DMS 273 treated with DMSO at 0.1 percent for 48 hours (cell line): ENCODE data around the gene NBPF11.
"Not testable (repeated sequence)": the region's sequence is repeated elsewhere in the genome, so short reads cannot be mapped to it uniquely, and the experiment has no call there.

Experiments
- DNase-seq: peaks from one replicate; lab custom pipeline; 2025; lab: John Stamatoyannopoulos, UW

Gene NBPF11

GRCh38 chr1:148149050-148149815 lies 2.8 kb downstream of the NBPF11 start:
- DNase-seq, result not testable (repeated sequence)

GRCh38 chr1:148147052-148147838 lies 4.8 kb downstream of the NBPF11 start:
- DNase-seq, result not testable (repeated sequence)

GRCh38 chr1:148146191-148146997 lies 5.7 kb downstream of the NBPF11 start:
- not testable (repeated sequence) for DNase-seq

GRCh38 chr1:148143223-148143622 lies 8.9 kb downstream of the NBPF11 start:
- DNase-seq, result not testable (repeated sequence)

GRCh38 chr1:148141936-148142335 lies 10.1 kb downstream of the NBPF11 start:
- not testable (repeated sequence) for DNase-seq

GRCh38 chr1:148138606-148139005 lies 13.5 kb downstream of the NBPF11 start:
- not testable (repeated sequence) for DNase-seq

GRCh38 chr1:148122341-148122740 lies 29.7 kb downstream of the NBPF11 start:
- DNase-seq, result not testable (repeated sequence)

GRCh38 chr1:148120395-148120794 lies 31.7 kb downstream of the NBPF11 start:
- not testable (repeated sequence) for DNase-seq

GRCh38 chr1:148095732-148096131 lies 56.3 kb downstream of the NBPF11 start:
- not testable (repeated sequence) for DNase-seq

- DNase-seq, result not testable (repeated sequence)
Observed at GRCh38 chr1:148086196-148086595, 65.9 kb downstream of the NBPF11 start.

- not testable (repeated sequence) for DNase-seq
Observed at GRCh38 chr1:148081205-148081604, 70.9 kb downstream of the NBPF11 start.

- not testable (repeated sequence) for DNase-seq
Observed at GRCh38 chr1:148078632-148079519, 73.2 kb downstream of the NBPF11 start.

- DNase-seq, result not testable (repeated sequence)
Observed at GRCh38 chr1:148078090-148078489, 74.0 kb downstream of the NBPF11 start.

GRCh38 chr1:148077458-148077857 lies 74.6 kb downstream of the NBPF11 start:
- not testable (repeated sequence) for DNase-seq

GRCh38 chr1:148073392-148073791 lies 78.7 kb downstream of the NBPF11 start:
- DNase-seq, result not testable (repeated sequence)

- DNase-seq, result not testable (repeated sequence)
Observed at GRCh38 chr1:148068606-148069005, 83.5 kb downstream of the NBPF11 start.

GRCh38 chr1:148068201-148068600 lies 83.9 kb downstream of the NBPF11 start:
- DNase-seq, result not testable (repeated sequence)

GRCh38 chr1:148060294-148060701 lies 91.8 kb downstream of the NBPF11 start:
- DNase-seq, result not testable (repeated sequence)

- DNase-seq, result not testable (repeated sequence)
Observed at GRCh38 chr1:148057384-148057783, 94.7 kb downstream of the NBPF11 start.
